GM13977 (cell line): ENCODE measurements around the gene BCAR1.

Experiments used
- DNase-seq: peaks from one replicate; pipeline ENCODE4 v3.0.0; 2012; ENCODE audit warnings: low spot score
- in situ Hi-C: fragments of 300-500 bp; cut with MboI; formaldehyde crosslinking; loops from one replicate; pipeline ENCODE4 v1.12.0; 2022; ENCODE audit warnings: low sequenced_read_pairs, low pct_unique_long_range_greater_than_20kb, mixed read lengths, inconsistent platforms; ENCODE audit not compliant: unreplicated experiment
- TF ChIP-seq, protein P1 (sequence below): IDR thresholded peaks from 2 replicates; pipeline ENCODE4 v1.5.1; 2012; ENCODE audit warnings: mild to moderate bottlenecking, control low read depth; ENCODE audit not compliant: insufficient read depth; ENCODE audit errors: extremely low read depth, missing control alignments

BCAR1 gene

GRCh38 chr16:75238132-75238852, 13.1 kb downstream of the BCAR1 start:
- DNase-seq = no peak
- in situ Hi-C loops = no loop called here
- TF ChIP-seq, protein P1, sequence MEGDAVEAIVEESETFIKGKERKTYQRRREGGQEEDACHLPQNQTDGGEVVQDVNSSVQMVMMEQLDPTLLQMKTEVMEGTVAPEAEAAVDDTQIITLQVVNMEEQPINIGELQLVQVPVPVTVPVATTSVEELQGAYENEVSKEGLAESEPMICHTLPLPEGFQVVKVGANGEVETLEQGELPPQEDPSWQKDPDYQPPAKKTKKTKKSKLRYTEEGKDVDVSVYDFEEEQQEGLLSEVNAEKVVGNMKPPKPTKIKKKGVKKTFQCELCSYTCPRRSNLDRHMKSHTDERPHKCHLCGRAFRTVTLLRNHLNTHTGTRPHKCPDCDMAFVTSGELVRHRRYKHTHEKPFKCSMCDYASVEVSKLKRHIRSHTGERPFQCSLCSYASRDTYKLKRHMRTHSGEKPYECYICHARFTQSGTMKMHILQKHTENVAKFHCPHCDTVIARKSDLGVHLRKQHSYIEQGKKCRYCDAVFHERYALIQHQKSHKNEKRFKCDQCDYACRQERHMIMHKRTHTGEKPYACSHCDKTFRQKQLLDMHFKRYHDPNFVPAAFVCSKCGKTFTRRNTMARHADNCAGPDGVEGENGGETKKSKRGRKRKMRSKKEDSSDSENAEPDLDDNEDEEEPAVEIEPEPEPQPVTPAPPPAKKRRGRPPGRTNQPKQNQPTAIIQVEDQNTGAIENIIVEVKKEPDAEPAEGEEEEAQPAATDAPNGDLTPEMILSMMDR = no peak

GRCh38 chr16:75237398-75238131, 13.9 kb downstream of the BCAR1 start:
- DNase-seq = no peak
- in situ Hi-C loops = no loop called here

DNA sequence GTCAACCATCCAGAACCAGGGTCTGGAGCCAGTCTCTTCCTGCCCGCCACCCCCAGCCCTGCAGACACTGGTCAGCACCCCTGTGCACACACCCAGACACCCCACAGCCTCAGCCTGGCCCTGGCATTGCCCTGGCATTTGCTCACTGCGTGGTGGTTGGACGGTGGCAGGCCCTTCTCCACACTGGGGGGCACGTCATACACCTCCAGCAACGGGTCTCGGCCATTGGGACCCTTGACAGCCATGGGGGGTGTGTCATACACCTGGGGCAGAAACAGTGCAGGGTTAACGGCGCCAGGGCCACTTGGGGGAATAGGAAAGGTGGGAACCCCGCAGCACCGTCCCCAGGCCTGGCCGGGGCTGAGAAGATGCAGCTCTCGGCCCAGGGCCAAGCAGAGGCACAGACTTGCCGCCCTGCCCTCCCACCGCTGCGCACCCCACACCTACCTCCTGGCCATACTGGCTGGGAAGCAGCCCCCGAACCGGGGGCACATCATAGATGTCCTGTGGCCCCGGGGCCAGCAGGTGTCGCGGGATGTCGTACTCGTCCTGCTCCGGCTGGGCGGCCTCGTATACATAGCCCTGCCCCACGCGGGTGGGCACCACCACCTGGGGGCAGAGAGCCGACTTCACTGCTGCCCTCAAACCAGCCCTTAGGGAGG, 14.6 kb downstream of the BCAR1 start:
- in situ Hi-C loops = no loop called here
- TF ChIP-seq, protein P1 = no peak
- no peak for DNase-seq

More at GRCh38 chr16:75237398-75238131, 13.9 kb downstream of the BCAR1 start:
- TF ChIP-seq, protein P1 = no peak

- TF ChIP-seq, protein P1 = no peak
- DNase-seq = no peak
- in situ Hi-C loops = no loop called here
Observed at GRCh38 chr16:75236232-75236631, 15.2 kb downstream of the BCAR1 start.

- in situ Hi-C loops = no loop called here
- TF ChIP-seq, protein P1 = no peak
- no peak for DNase-seq
Observed at GRCh38 chr16:75235721-75236193, 15.7 kb downstream of the BCAR1 start.

- TF ChIP-seq, protein P1 = no peak
- no peak for DNase-seq
- in situ Hi-C loops = no loop called here
Observed at GRCh38 chr16:75234856-75235696, 16.3 kb downstream of the BCAR1 start.
